ENCODE results near the gene TCTN3.
"Not testable (repeated sequence)": the region's sequence is repeated elsewhere in the genome, so short reads cannot be mapped to it uniquely, and the experiment has no call there.

The TCTN3 gene

GRCh38 chr10:95693668-95694534, at the start of gene TCTN3:
TCTN3 (minus strand) TSS chr10:95693927; CDS start chr10:95693899, 28 bp downstream.
- DNase-seq, result peak; percentile 99

GRCh38 chr10:95742962-95743535, 49.3 kb upstream of the TCTN3 start:
- no peak for DNase-seq

GRCh38 chr10:95742485-95742884, 48.8 kb upstream of the TCTN3 start:
- no peak for DNase-seq

GRCh38 chr10:95741807-95742467, 48.2 kb upstream of the TCTN3 start:
- no peak for DNase-seq

GRCh38 chr10:95739056-95739455, 45.3 kb upstream of the TCTN3 start:
- DNase-seq, result no peak

GRCh38 chr10:95732907-95733306, 39.2 kb upstream of the TCTN3 start:
- DNase-seq, result not testable (repeated sequence)

GRCh38 chr10:95730233-95730632, 36.5 kb upstream of the TCTN3 start:
- DNase-seq, result no peak

- no peak for DNase-seq
Measured at GRCh38 chr10:95729323-95730055, 35.8 kb upstream of the TCTN3 start.

GRCh38 chr10:95728526-95728925, 34.8 kb upstream of the TCTN3 start:
- no peak for DNase-seq

GRCh38 chr10:95722496-95722895, 28.8 kb upstream of the TCTN3 start:
- DNase-seq, result not testable (repeated sequence)

- not testable (repeated sequence) for DNase-seq
Measured at GRCh38 chr10:95720745-95721144, 27.0 kb upstream of the TCTN3 start.

GRCh38 chr10:95716866-95717265, 23.1 kb upstream of the TCTN3 start:
- DNase-seq, result no peak

- DNase-seq, result no peak
Measured at GRCh38 chr10:95716466-95716865, 22.7 kb upstream of the TCTN3 start.

- DNase-seq, result no peak
Measured at GRCh38 chr10:95711492-95711891, 17.8 kb upstream of the TCTN3 start.

GRCh38 chr10:95706990-95707389, 13.3 kb upstream of the TCTN3 start:
- DNase-seq, result no peak

GRCh38 chr10:95706573-95706972, 12.8 kb upstream of the TCTN3 start:
- no peak for DNase-seq

- no peak for DNase-seq
Measured at GRCh38 chr10:95698415-95698814, 4.7 kb upstream of the TCTN3 start.

- DNase-seq, result peak; percentile 13
Measured at GRCh38 chr10:95697429-95697828, 3.7 kb upstream of the TCTN3 start.

GRCh38 chr10:95694665-95695064, 938 bp upstream of the TCTN3 start:
- DNase-seq, result no peak

- DNase-seq, result no peak
Measured at GRCh38 chr10:95693071-95693667, 558 bp downstream of the TCTN3 start.

- DNase-seq, result no peak
Measured at GRCh38 chr10:95691281-95691680, 2.4 kb downstream of the TCTN3 start.

- no peak for DNase-seq
Measured at GRCh38 chr10:95688648-95689047, 5.1 kb downstream of the TCTN3 start.

- DNase-seq, result no peak
Measured at GRCh38 chr10:95683966-95684365, 9.8 kb downstream of the TCTN3 start.
